IPS-18a (cell line): ENCODE data around the gene FAM13A.
"Not testable (repeated sequence)": the region's sequence is repeated elsewhere in the genome, so short reads cannot be mapped to it uniquely, and the experiment has no call there.

Experiments
- H3K27ac ChIP-seq: one replicate; pipeline ENCODE4 v1.5.1; 2013; ENCODE audit warnings: low read length
- H3K27me3 ChIP-seq: one replicate; pipeline ENCODE4 v1.6.1; 2013; ENCODE audit warnings: mild to moderate bottlenecking, low read length; ENCODE audit not compliant: control insufficient read depth, insufficient read depth
- H3K36me3 ChIP-seq: one replicate; pipeline ENCODE4 v1.6.1; 2013; ENCODE audit warnings: low read depth, low read length; ENCODE audit not compliant: control insufficient read depth
- H3K4me1 ChIP-seq: one replicate; pipeline ENCODE4 v1.6.1; 2013; ENCODE audit warnings: low read depth, low read length; ENCODE audit not compliant: control insufficient read depth
- H3K4me3 ChIP-seq: one replicate; pipeline ENCODE4 v1.5.1; 2013; ENCODE audit warnings: low read length
- H3K9ac ChIP-seq: one replicate; pipeline ENCODE4 v1.6.1; 2013; ENCODE audit warnings: mild to moderate bottlenecking, low read length, moderate library complexity
- H3K9me3 ChIP-seq: one replicate; pipeline ENCODE4 v1.6.1; 2013; ENCODE audit warnings: low read depth, low read length; ENCODE audit not compliant: control insufficient read depth

Gene FAM13A

DNA sequence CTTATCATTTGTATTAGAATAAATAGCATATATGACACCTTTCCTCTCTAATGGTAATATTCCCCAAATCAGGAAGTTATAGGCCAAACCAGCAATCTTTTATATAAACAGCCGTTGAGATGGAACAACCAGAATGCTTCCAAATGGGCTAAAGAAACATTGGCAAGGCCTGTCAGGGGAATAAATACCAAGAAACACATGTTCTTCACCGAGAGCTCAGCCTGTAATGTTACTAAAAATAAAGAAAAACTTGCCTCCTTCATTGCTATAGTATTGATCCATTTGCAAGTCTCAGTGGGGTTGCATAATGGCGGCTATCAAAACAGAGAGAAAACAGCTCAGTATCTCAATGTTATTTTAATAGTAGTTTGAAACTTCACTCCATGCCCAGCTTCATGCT lies 104.9 kb downstream of the FAM13A start:
- H3K9ac ChIP-seq = no peak overlapping the region
- H3K9me3 ChIP-seq = no peaks in the 10 kb centered on the region
- no peak overlapping the region for H3K27ac ChIP-seq
- no peaks in the 10 kb centered on the region for H3K36me3 ChIP-seq
- no peaks in the 10 kb centered on the region for H3K4me1 ChIP-seq
- H3K27me3 ChIP-seq = no peaks in the 10 kb centered on the region
- H3K4me3 ChIP-seq = no peak overlapping the region

DNA sequence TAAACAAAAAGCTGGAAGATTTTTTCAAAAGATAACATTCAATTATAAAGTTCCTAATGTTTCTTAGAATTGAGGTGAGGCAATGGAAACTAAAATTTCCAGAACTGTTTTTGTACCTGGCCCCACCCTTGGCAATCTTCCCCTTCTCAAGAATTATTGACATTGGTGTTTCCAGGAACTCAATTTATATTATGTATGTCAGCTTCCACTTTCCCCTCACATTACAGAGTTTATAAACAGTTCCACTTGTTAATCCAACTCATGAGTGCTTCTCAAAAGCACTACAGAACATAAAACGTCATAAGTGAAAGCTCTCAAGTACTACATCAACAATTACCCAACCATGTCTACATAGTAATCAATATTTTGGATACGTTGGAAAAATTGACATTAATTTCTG lies 107.4 kb downstream of the FAM13A start:
- H3K9ac ChIP-seq = no peak overlapping the region
- H3K4me1 ChIP-seq = peaks cover 4% of the 10 kb centered on the region
- H3K36me3 ChIP-seq = no peaks in the 10 kb centered on the region
- H3K27me3 ChIP-seq = no peaks in the 10 kb centered on the region
- no peaks in the 10 kb centered on the region for H3K9me3 ChIP-seq
- H3K4me3 ChIP-seq = no peak overlapping the region
- no peak overlapping the region for H3K27ac ChIP-seq

DNA sequence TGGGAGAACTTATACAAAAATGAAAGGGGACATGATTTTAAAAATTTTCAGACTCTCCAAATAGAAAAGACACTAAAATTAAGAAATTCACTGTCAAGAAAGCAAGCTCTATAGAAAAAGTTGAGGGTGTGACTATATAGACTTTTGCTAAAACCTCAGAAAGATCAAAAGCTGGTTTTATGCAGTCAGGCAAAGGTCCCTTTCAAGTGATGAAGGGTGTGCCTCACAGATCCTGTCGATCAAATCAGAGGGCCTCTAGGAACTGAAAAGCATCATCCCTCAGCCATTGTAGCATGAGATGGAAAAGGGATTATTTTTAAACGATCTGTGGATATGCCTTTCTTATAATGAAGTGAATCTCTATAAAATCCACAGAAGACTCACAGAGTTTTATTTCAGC lies 116.5 kb downstream of the FAM13A start:
- H3K9ac ChIP-seq = no peak overlapping the region
- H3K9me3 ChIP-seq = no peaks in the 10 kb centered on the region
- H3K27ac ChIP-seq = no peak overlapping the region
- no peaks in the 10 kb centered on the region for H3K27me3 ChIP-seq
- peaks cover 12% of the 10 kb centered on the region for H3K4me1 ChIP-seq
- H3K4me3 ChIP-seq = no peak overlapping the region
- peaks cover 6% of the 10 kb centered on the region for H3K36me3 ChIP-seq

DNA sequence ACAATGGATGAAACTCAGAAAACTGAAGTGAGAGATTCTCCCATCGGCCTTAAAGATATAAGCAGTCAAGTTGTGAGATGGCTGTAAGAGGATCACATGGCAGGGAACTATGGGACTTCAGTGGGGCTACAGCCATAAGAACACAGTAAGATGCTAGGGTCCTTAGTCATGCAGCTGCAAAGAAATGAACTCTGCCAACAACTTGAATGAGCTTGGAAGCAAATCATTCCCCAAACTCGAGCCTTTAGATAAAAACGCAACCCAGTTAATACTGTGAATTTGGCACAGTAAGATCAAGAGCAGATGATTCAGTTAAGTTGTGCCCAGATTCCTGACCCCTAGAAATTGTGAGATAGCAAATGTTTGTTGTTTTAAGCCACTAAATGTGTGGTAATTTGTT lies 117.3 kb downstream of the FAM13A start:
- Histone ChIP-seq H3K4me1 (peaks cover 8% of the 10 kb centered on the region), H3K27me3 (no peaks in the 10 kb centered on the region), H3K36me3 (peaks cover 6% of the 10 kb centered on the region), H3K9me3 (no peaks in the 10 kb centered on the region), H3K9ac (no peak overlapping the region), H3K27ac (no peak overlapping the region), H3K4me3 (no peak overlapping the region)

DNA sequence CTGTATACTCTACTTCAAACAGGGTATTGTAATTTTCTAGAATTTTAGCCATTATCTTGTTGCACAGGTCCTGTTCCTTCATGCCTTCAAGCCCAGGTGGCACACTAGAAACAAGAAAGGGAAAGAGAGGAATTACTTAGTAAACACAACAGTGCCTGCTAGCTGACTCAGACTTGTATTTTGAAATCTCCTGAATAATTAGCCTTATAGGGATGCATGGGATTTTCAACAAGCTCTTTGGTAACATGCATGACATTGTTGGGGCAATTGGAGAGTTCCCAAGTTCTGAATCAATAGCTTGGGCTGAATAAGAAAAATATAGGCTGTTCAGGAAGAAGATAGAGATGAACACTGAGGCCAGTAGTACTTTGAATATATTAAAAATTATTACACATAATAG lies 118.8 kb downstream of the FAM13A start:
- H3K27ac ChIP-seq = no peak overlapping the region
- peaks cover 6% of the 10 kb centered on the region for H3K36me3 ChIP-seq
- no peak overlapping the region for H3K4me3 ChIP-seq
- no peaks in the 10 kb centered on the region for H3K9me3 ChIP-seq
- H3K27me3 ChIP-seq = no peaks in the 10 kb centered on the region
- H3K9ac ChIP-seq = no peak overlapping the region
- H3K4me1 ChIP-seq = peaks cover 8% of the 10 kb centered on the region

DNA sequence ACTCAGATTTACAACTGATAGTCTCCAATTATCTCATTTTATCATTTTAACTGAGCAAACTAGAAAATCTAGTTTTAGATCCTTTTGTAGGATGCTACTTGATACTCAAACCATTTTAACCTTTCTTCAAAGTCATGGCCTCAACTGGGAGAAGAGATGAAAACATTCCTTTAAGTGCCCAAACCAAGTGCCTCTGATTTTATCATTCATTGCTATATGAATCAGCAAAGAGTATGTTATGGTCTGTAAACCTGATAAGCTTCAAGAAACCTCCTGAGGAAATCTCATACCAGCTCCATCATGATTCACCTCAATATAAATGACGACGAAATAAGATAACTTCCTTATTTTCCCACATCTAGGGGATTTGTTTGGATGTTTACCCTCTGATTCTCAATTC lies 119.9 kb downstream of the FAM13A start:
- peaks cover 8% of the 10 kb centered on the region for H3K4me1 ChIP-seq
- H3K27ac ChIP-seq = no peak overlapping the region
- no peak overlapping the region for H3K4me3 ChIP-seq
- H3K27me3 ChIP-seq = no peaks in the 10 kb centered on the region
- H3K9ac ChIP-seq = no peak overlapping the region
- no peaks in the 10 kb centered on the region for H3K9me3 ChIP-seq
- peaks cover 6% of the 10 kb centered on the region for H3K36me3 ChIP-seq

DNA sequence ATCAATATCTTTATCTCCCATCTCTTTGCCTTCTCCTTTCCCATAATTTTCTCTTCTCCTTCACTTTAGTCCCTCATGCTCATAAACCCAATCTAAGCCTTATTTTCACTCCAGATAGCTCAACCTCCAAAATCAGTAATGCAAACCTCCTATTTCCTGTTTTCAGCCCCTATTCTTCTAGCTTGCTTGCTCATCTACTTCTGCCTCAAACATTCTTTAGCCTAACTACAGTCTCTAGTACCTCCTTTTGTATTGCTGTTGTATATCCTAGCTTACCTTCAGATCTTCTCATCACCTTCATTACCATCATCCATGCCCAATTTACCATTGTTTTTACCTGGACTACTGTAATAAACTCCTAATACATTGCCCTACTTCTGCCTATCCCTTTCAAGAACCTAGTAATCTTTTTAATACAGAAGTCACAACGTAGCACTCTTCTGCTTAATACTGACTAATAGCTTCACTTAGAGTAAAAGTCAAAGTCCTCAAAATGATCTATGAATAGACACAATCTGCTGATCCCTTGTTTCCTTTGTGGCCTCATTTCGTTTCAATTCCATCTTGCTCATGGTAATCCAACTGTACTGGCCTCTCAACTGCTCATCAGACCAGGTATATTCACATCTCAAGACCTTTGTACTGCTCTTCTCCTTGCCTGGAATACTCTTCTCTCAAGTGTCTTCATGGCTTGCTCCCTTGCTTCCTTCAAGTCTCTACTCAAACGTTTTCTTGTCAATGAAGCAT lies 123.4 kb downstream of the FAM13A start:
- H3K4me3 ChIP-seq = no peak overlapping the region
- no peaks in the 10 kb centered on the region for H3K27me3 ChIP-seq
- H3K4me1 ChIP-seq = peaks cover 5% of the 10 kb centered on the region
- H3K9ac ChIP-seq = no peak overlapping the region
- peaks cover 6% of the 10 kb centered on the region for H3K36me3 ChIP-seq
- no peak overlapping the region for H3K27ac ChIP-seq
- no peaks in the 10 kb centered on the region for H3K9me3 ChIP-seq

DNA sequence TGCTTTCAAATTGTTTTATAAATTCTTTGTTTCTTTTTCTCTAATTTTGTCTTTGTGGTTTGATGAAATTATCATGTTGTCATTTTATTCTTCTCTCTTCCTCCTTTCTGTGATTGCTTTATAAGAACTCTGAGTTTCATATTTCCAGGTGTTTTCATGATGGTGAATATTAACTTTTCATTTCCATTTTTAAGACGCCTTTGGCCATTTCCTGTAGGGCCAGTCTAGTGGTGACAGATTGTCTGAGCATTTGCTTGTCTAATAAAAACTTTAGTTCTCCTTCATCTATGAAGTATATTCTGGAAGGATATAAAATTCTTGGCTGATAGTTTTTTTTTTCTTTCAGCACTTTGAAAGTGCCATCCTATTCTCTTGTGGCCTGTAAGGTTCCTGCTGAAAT lies 128.1 kb downstream of the FAM13A start:
- no peak overlapping the region for H3K27ac ChIP-seq
- H3K4me3 ChIP-seq = no peak overlapping the region
- no peaks in the 10 kb centered on the region for H3K4me1 ChIP-seq
- H3K9ac ChIP-seq = no peak overlapping the region
- no peaks in the 10 kb centered on the region for H3K36me3 ChIP-seq
- H3K9me3 ChIP-seq = no peaks in the 10 kb centered on the region
- H3K27me3 ChIP-seq = no peaks in the 10 kb centered on the region

DNA sequence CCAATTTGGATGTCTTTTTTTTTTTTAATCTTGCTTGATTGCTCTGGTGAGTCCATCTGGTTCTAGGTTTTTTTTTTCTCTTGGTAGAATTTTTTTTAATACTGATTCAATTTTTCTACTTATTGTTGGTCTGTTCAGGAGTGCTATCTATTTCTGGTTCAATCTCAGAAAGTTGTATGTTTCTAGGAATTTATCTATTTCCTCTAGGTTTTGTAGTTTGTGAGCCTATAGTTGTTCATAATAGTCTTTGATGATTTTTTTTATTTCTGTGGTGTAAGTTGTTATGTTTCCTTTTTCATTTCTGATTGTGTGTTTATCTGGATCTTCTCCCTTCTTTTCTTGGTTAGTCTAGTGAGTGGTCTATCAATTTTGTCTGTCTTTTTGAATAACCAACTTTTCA lies 129.6 kb downstream of the FAM13A start:
- H3K36me3 ChIP-seq = no peaks in the 10 kb centered on the region

DNA sequence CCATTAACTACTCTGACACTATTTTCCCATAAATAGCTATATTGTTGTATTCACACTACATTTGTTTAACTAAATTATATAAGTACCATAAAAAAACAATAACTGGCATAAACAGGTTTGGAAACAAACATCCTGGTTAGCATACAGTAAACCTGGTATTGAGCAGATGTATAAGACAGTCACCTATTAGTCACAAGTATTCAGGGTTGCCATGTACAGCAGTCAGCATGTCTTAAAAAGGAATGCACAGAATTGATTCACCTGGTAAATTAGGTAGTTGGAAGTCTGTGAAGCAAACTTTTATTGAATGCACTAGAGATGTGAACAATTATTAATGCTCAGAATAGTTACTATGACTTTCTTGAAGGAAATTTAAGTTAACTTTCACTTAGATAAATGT lies 137.9 kb downstream of the FAM13A start:
- no peaks in the 10 kb centered on the region for H3K4me1 ChIP-seq
- H3K27ac ChIP-seq = no peak overlapping the region
- H3K9me3 ChIP-seq = peaks cover 6% of the 10 kb centered on the region
- no peak overlapping the region for H3K9ac ChIP-seq
- no peaks in the 10 kb centered on the region for H3K36me3 ChIP-seq
- no peaks in the 10 kb centered on the region for H3K27me3 ChIP-seq
- no peak overlapping the region for H3K4me3 ChIP-seq

More for the DNA sequence above, 129.6 kb downstream of the FAM13A start:
- Histone ChIP-seq H3K9ac (no peak overlapping the region), H3K27ac (no peak overlapping the region), H3K4me1 (no peaks in the 10 kb centered on the region), H3K9me3 (no peaks in the 10 kb centered on the region), H3K4me3 (no peak overlapping the region), H3K27me3 (no peaks in the 10 kb centered on the region)

DNA sequence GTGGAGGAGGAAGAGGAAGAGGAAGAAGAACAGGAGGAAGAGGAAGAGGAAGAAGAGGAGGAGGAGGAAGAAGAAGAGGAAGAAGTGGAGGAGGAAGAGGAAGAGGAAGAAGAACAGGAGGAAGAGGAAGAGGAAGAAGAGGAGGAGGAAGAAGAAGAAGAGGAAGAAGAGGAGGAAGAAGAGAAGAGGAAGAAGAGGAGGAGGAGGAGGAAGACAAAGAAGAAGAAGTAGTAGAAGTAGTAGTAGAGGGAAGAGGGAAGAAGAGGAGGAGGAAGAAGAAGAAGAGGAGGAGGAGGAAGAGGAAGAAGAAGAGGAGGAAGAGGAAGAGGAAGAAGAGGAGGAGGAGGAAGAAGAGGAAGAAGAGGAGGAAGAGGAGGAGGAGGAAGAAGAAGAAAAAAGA lies 143.8 kb downstream of the FAM13A start:
- not testable (repeated sequence) for H3K4me3 ChIP-seq, H3K36me3 ChIP-seq, H3K9ac ChIP-seq, H3K9me3 ChIP-seq, H3K4me1 ChIP-seq, H3K27me3 ChIP-seq, H3K27ac ChIP-seq
